NB4 (cell line): ENCODE measurements around the gene EMX1.

ENCODE experiments used
- MYC ChIP-seq: IDR thresholded peaks from 2 replicates; pipeline ENCODE4 v1.6.1; 2011; ENCODE audit warnings: low read depth, low read length
- POLR2A ChIP-seq: IDR thresholded peaks from 2 replicates; pipeline ENCODE4 v1.6.1; 2011; ENCODE audit warnings: mild to moderate bottlenecking; ENCODE audit not compliant: insufficient read length; ENCODE audit errors: extremely low read depth
- TF ChIP-seq, protein P1 (sequence below): IDR thresholded peaks from one replicate; pipeline ENCODE4 v1.5.1; 2012; ENCODE audit warnings: low read depth, low read length
- TF ChIP-seq, protein P2 (sequence below): IDR thresholded peaks from 2 replicates; pipeline ENCODE4 v1.6.1; 2011; ENCODE audit warnings: low read depth, low read length

DNA sequence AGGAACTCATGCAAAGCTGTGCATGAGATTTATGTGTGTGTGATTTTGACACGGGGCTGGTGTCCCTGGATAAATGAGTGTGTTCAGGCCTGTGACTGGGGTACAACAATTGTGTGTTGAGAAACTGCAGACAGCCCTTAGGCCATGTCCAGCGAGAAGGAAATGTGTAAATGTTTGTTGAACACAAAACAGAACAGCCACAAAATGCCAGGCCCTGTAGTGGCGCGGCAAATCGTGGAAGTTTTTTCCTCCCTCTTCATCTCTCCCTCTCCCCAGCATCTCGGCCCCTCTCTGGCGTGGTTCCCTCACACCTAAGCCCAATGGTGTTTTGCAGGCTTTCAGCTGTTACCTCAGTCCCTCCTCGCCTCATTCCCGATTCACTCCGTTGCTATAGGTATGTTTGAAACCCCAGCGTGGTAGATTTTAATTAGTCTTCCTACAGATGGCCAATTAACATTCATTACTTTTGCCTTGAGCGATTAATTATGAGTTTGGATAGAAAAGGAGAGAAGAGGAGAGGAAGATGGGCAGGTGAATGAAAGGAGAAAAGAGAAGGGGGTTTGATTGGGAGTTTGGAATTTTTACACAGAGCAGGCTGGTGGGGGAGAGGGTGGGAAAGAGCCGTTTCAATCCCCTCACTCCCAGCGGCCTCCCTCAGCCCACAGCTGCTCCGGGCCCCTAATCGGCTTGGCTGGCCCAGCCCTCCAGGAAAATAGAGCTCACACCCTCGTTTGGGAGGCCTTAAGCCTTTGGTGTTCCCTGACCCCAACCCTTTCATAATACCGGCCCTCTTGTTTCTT lies 19.3 kb upstream of the EMX1 start:
- TF ChIP-seq POLR2A (no peak), MYC (no peak)
- TF ChIP-seq, protein P1, sequence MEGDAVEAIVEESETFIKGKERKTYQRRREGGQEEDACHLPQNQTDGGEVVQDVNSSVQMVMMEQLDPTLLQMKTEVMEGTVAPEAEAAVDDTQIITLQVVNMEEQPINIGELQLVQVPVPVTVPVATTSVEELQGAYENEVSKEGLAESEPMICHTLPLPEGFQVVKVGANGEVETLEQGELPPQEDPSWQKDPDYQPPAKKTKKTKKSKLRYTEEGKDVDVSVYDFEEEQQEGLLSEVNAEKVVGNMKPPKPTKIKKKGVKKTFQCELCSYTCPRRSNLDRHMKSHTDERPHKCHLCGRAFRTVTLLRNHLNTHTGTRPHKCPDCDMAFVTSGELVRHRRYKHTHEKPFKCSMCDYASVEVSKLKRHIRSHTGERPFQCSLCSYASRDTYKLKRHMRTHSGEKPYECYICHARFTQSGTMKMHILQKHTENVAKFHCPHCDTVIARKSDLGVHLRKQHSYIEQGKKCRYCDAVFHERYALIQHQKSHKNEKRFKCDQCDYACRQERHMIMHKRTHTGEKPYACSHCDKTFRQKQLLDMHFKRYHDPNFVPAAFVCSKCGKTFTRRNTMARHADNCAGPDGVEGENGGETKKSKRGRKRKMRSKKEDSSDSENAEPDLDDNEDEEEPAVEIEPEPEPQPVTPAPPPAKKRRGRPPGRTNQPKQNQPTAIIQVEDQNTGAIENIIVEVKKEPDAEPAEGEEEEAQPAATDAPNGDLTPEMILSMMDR, result no peak
- TF ChIP-seq, protein P2, sequence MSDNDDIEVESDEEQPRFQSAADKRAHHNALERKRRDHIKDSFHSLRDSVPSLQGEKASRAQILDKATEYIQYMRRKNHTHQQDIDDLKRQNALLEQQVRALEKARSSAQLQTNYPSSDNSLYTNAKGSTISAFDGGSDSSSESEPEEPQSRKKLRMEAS, result no peak
